Activated B cell treated with CpG ODN at 0.5 μM for 24 hours (primary cell): Measurements from ENCODE around the gene SSPN. TPM values are rescaled to one million over a fixed set of nuclear protein-coding genes. Genes with fewer than 3 reads are reported as not detected.

Experiments
- ATAC-seq: fragments of 200-7000 bp; cut with Tn5 transposase; one replicate; pipeline ENCODE4 v1.10.0; 2021; ENCODE audit warnings: low read depth, mild to moderate bottlenecking, moderate library complexity
- CTCF ChIA-PET: fragments of 350-600 bp; sonication (Branson Sonifier 250); formaldehyde crosslinking; loops from one replicate; lab custom pipeline; 2021; ENCODE audit warnings: antibody characterized with exemption; lab: Charles Lee
- POLR2A ChIA-PET: fragments of 350-600 bp; sonication (Branson Sonifier 250); formaldehyde crosslinking; loops from one replicate; lab custom pipeline; 2021; ENCODE audit warnings: antibody characterized with exemption; lab: Charles Lee
- DNase-seq: peaks from one replicate; pipeline ENCODE4 v3.0.0; 2022
- H3K27ac Mint-ChIP-seq: one replicate; pipeline ENCODE4 v1.8.0; 2020; ENCODE audit warnings: mixed read lengths
- H3K27me3 Mint-ChIP-seq: one replicate; pipeline ENCODE4 v1.8.0; 2021; ENCODE audit warnings: mixed read lengths
- H3K36me3 Mint-ChIP-seq: one replicate; pipeline ENCODE4 v1.8.0; 2021; ENCODE audit warnings: low read depth, mixed read lengths
- H3K4me1 Mint-ChIP-seq: one replicate; pipeline ENCODE4 v1.8.0; 2021; ENCODE audit warnings: mixed read lengths
- H3K4me3 Mint-ChIP-seq: one replicate; pipeline ENCODE4 v1.8.0; 2020; ENCODE audit warnings: mild to moderate bottlenecking, mixed read lengths
- H3K9me3 Mint-ChIP-seq: one replicate; pipeline ENCODE4 v1.8.0; 2020; ENCODE audit warnings: mixed read lengths
- CTCF ChIP-seq: fragments of 200-600 bp; IDR thresholded peaks from one replicate; pipeline ENCODE4 v1.8.0; 2022; ENCODE audit warnings: antibody characterized with exemption, mild to moderate bottlenecking
- intact Hi-C: fragments of 100-400 bp; cut with micrococcal nuclease; formaldehyde crosslinking; loops from one replicate; pipeline ENCODE4 v1.15.1; 2024
- total RNA-seq: library from RNA; stranded (reverse); gene quantifications from 2 replicates; pipeline ENCODE4 v1.2.3, GENCODE V29; 2022

SSPN gene
- total RNA-seq, 1 donor from 2014 or later, result 3.0 TPM

GRCh38 chr12:26242683-26243082, 47.3 kb downstream of the SSPN start:
- ChIA-PET POLR2A (no interaction called here), CTCF (no interaction called here)
- intact Hi-C loops, result no loop called here
- Mint-ChIP-seq H3K9me3 (no peaks in the 10 kb centered on the region), H3K27me3 (no peaks in the 10 kb centered on the region), H3K4me1 (no peaks in the 10 kb centered on the region), H3K36me3 (no peaks in the 10 kb centered on the region), H3K4me3 (no peak overlapping the region), H3K27ac (no peak overlapping the region)
- DNase-seq, result no peak
- ATAC-seq, result no peak
- no peak for TF ChIP-seq CTCF

GRCh38 chr12:26244503-26244902, 49.1 kb downstream of the SSPN start:
- no peak for DNase-seq
- intact Hi-C loops, result no loop called here
- Mint-ChIP-seq H3K36me3 (no peaks in the 10 kb centered on the region), H3K9me3 (peaks cover 2% of the 10 kb centered on the region), H3K4me3 (no peak overlapping the region), H3K4me1 (no peaks in the 10 kb centered on the region), H3K27ac (no peak overlapping the region), H3K27me3 (no peaks in the 10 kb centered on the region)
- no peak for TF ChIP-seq CTCF
- ChIA-PET POLR2A (no interaction called here), CTCF (no interaction called here)
- ATAC-seq, result no peak

GRCh38 chr12:26245175-26245942, 50.0 kb downstream of the SSPN start:
- DNase-seq (no peak), ATAC-seq (no peak)
- no peak overlapping the region for H3K4me3 Mint-ChIP-seq
- ChIA-PET POLR2A (no interaction called here), CTCF (no interaction called here)
- intact Hi-C loops, result no loop called here
- peaks cover 3% of the 10 kb centered on the region for H3K9me3 Mint-ChIP-seq
- H3K4me1 Mint-ChIP-seq, result no peaks in the 10 kb centered on the region
- no peak overlapping the region for H3K27ac Mint-ChIP-seq
- no peaks in the 10 kb centered on the region for H3K36me3 Mint-ChIP-seq
- H3K27me3 Mint-ChIP-seq, result no peaks in the 10 kb centered on the region
- no peak for TF ChIP-seq CTCF

GRCh38 chr12:26246483-26247164, 51.3 kb downstream of the SSPN start:
- Mint-ChIP-seq H3K27me3 (no peaks in the 10 kb centered on the region), H3K4me3 (no peak overlapping the region), H3K36me3 (no peaks in the 10 kb centered on the region), H3K4me1 (no peaks in the 10 kb centered on the region), H3K27ac (no peak overlapping the region), H3K9me3 (peaks cover 3% of the 10 kb centered on the region)
- intact Hi-C loops, result no loop called here
- TF ChIP-seq CTCF, result no peak
- CTCF ChIA-PET, result no interaction called here
- POLR2A ChIA-PET, result no interaction called here
- DNase-seq (no peak), ATAC-seq (no peak)

- POLR2A ChIA-PET, result no interaction called here
These were observed 52.5 kb downstream of the SSPN start for GRCh38 chr12:26247873-26248272.

More at GRCh38 chr12:26247873-26248272, 52.5 kb downstream of the SSPN start:
- Mint-ChIP-seq H3K27ac (no peak overlapping the region), H3K27me3 (no peaks in the 10 kb centered on the region), H3K4me3 (no peak overlapping the region), H3K9me3 (peaks cover 3% of the 10 kb centered on the region), H3K36me3 (no peaks in the 10 kb centered on the region), H3K4me1 (no peaks in the 10 kb centered on the region)
- intact Hi-C loops, result no loop called here
- TF ChIP-seq CTCF, result no peak
- ATAC-seq (no peak), DNase-seq (no peak)
- CTCF ChIA-PET, result no interaction called here
